Tibial nerve (tissue), 4 donors: Measurements from ENCODE around the gene ZNF491. TPM values are rescaled to one million over a fixed set of nuclear protein-coding genes. Genes with fewer than 3 reads are reported as not detected.

Experiments
- DNase-seq, 2 donors: peaks; one replicate each; pipeline ENCODE4 v3.0.0-alpha.2; 2019; ENCODE audit warnings: low spot score in 2 of 2
- H3K27ac ChIP-seq, 4 donors: fragments of 200-600 bp; sonication (generic) in 3 of 4; one replicate each; pipeline ENCODE4 v1.5.1; 2017 to 2019; ENCODE audit warnings: mild to moderate bottlenecking in 1 of 4
- H3K27me3 ChIP-seq, 2 donors: fragments of 200-600 bp; sonication (generic) in 1 of 2; one replicate each; pipeline versions ENCODE4 v1.5.1 to v1.6.0; 2017 to 2019
- H3K36me3 ChIP-seq, 3 donors: fragments of 200-600 bp; sonication (generic); one replicate each; pipeline ENCODE4 v1.5.1; 2018 to 2019
- H3K4me1 ChIP-seq, 4 donors: fragments of 200-600 bp; sonication (generic) in 3 of 4; one replicate each; pipeline ENCODE4 v1.5.1; 2017 to 2019
- H3K4me3 ChIP-seq, 4 donors: fragments of 200-600 bp; sonication (generic) in 3 of 4; one replicate each; pipeline ENCODE4 v1.5.1; 2017 to 2019; ENCODE audit warnings: mild to moderate bottlenecking in 1 of 4, moderate library complexity in 1 of 4
- H3K9me3 ChIP-seq, 4 donors: fragments of 200-600 bp; sonication (generic) in 3 of 4; one replicate each; pipeline ENCODE4 v1.5.1; 2017 to 2019
- CTCF ChIP-seq, 5 experiments: fragments of 200-600 bp in 3 of 5; fragments of 450-650 bp in 2 of 5; sonication (generic) in 3 of 5; IDR thresholded peaks; one replicate each; pipeline ENCODE4 v1.5.1; 2016 to 2019; ENCODE audit warnings: antibody characterized with exemption in 5 of 5, mild to moderate bottlenecking in 3 of 5, moderate library complexity in 2 of 5
- EP300 ChIP-seq, 2 donors: sonication (generic); formaldehyde crosslinking; IDR thresholded peaks; one replicate each; pipeline ENCODE4 v1.6.1; 2017; ENCODE audit warnings: antibody characterized with exemption in 2 of 2, mild to moderate bottlenecking in 1 of 2
- POLR2A ChIP-seq, 2 donors: fragments of 450-650 bp; IDR thresholded peaks; one replicate each; pipeline ENCODE4 v1.6.1; 2017; ENCODE audit warnings: antibody characterized with exemption in 2 of 2, mild to moderate bottlenecking in 2 of 2, moderate library complexity in 2 of 2
- WGBS, 2 donors: methylation state at CpG; one replicate each; pipeline ENCODE4 v1.1.5; 2018; 5-methylcytosine and 5-hydroxymethylcytosine counted together
- total RNA-seq, 4 donors: library from RNA; depleted of rRNA; stranded (reverse); fragments of >200 nt; gene quantifications; one replicate each; pipeline ENCODE4 v1.1.0, GENCODE V29; 2016

ZNF491 gene
- total RNA-seq: 1 to 10 TPM; 2.1 to 3.9 (median 2.8) TPM

GRCh38 chr19:11798391-11799330 lies at the start of gene ZNF491:
ZNF491 (plus strand) TSS chr19:11798523; CDS start chr19:11805954, 7,431 bp downstream.
- TF ChIP-seq EP300 (IDR thresholded peaks at IDR 0.05) (peak in 1 of 2 donors; percentile 88), CTCF (IDR thresholded peaks at IDR 0.05) (peak in 2 of 5 experiments; percentile 18 to 22), POLR2A (IDR thresholded peaks at IDR 0.05) (peak; percentile 70 to 90)
- Histone ChIP-seq H3K27me3 (no peaks in the 10 kb centered on the region), H3K4me3 (peak within 1 kb of the TSS; percentile 42 to 71 (median 56)), H3K27ac (peak within 1 kb of the TSS; percentile 35 to 85 (median 77)), H3K9me3 (no peaks in the 10 kb centered on the region), H3K4me1 (peaks cover 0 to 24% (median 8%) of the 10 kb centered on the region in 4 donors), H3K36me3 (peaks cover 0 to 3% (median 0%) of the 10 kb centered on the region in 3 donors)
- WGBS, 2 donors: 0 to 2% methylated on average over 38 to 43 of the region's 56 CpGs
- DNase-seq: peak; percentile 75 to 86

DNA sequence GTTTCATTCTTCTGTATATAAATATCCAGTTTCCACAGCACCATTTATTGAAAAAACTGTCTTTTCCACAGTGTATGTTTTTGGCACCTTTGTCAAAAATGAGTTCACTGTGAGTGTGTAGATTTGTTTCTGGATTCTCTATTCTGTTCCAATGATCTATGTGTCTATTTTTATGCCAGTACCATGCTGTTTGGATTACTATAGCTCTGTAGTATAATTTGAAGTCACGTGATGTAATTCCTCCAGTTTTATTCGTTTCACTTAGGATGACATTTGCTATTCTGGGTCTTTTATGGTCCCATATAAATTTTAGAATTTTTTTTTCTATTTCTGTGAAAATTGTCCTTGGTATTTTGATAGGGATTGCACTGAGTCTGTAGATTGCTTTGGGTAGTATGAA lies 48.6 kb upstream of the ZNF491 start:
- H3K27me3 ChIP-seq: no peaks in the 10 kb centered on the region
- no peak for TF ChIP-seq EP300 (IDR thresholded peaks at IDR 0.05)
- TF ChIP-seq POLR2A (IDR thresholded peaks at IDR 0.05): no peak
- no peak for TF ChIP-seq CTCF (IDR thresholded peaks at IDR 0.05)
- DNase-seq: no peak
- no peak overlapping the region for H3K27ac ChIP-seq
- H3K4me1 ChIP-seq: no peaks in the 10 kb centered on the region
- H3K4me3 ChIP-seq: no peak overlapping the region
- WGBS, 2 donors: 66% methylated on average over 2 of the region's 2 CpGs
- H3K36me3 ChIP-seq: no peaks in the 10 kb centered on the region
- peaks cover 0 to 45% (median 10%) of the 10 kb centered on the region in 4 donors for H3K9me3 ChIP-seq

GRCh38 chr19:11752244-11752736 lies 46.0 kb upstream of the ZNF491 start:
- Histone ChIP-seq H3K4me1 (no peaks in the 10 kb centered on the region), H3K36me3 (no peaks in the 10 kb centered on the region), H3K9me3 (peaks cover 0 to 52% (median 9%) of the 10 kb centered on the region in 4 donors), H3K27ac (no peak overlapping the region), H3K27me3 (no peaks in the 10 kb centered on the region), H3K4me3 (no peak overlapping the region)
- TF ChIP-seq CTCF (IDR thresholded peaks at IDR 0.05) (no peak), POLR2A (IDR thresholded peaks at IDR 0.05) (no peak), EP300 (IDR thresholded peaks at IDR 0.05) (no peak)
- 70 to 91% methylated on average over 2 of the region's 2 CpGs for WGBS, 2 donors
- DNase-seq: no peak

GRCh38 chr19:11754663-11755062 lies 43.7 kb upstream of the ZNF491 start:
- no peak for DNase-seq
- Histone ChIP-seq H3K27ac (no peak overlapping the region), H3K36me3 (no peaks in the 10 kb centered on the region), H3K9me3 (peaks cover 0 to 38% (median 4%) of the 10 kb centered on the region in 4 donors), H3K27me3 (no peaks in the 10 kb centered on the region), H3K4me3 (no peak overlapping the region), H3K4me1 (no peaks in the 10 kb centered on the region)
- TF ChIP-seq EP300 (IDR thresholded peaks at IDR 0.05) (no peak), CTCF (IDR thresholded peaks at IDR 0.05) (no peak), POLR2A (IDR thresholded peaks at IDR 0.05) (no peak)
- WGBS, 2 donors: 84 to 85% methylated on average over 4 of the region's 4 CpGs

- H3K9me3 ChIP-seq: peaks cover 0 to 24% (median 4%) of the 10 kb centered on the region in 4 donors
- DNase-seq: no peak
- 83 to 84% methylated on average over 1 of the region's 1 CpG for WGBS, 2 donors
Measured at GRCh38 chr19:11756965-11757364, 41.4 kb upstream of the ZNF491 start.

More at GRCh38 chr19:11756965-11757364, 41.4 kb upstream of the ZNF491 start:
- H3K36me3 ChIP-seq: no peaks in the 10 kb centered on the region
- TF ChIP-seq EP300 (IDR thresholded peaks at IDR 0.05) (no peak), CTCF (IDR thresholded peaks at IDR 0.05) (no peak), POLR2A (IDR thresholded peaks at IDR 0.05) (no peak)
- H3K27ac ChIP-seq: no peak overlapping the region
- H3K27me3 ChIP-seq: no peaks in the 10 kb centered on the region
- no peaks in the 10 kb centered on the region for H3K4me1 ChIP-seq
- H3K4me3 ChIP-seq: no peak overlapping the region
